H9 (cell line): ENCODE measurements around the gene CXCL12. TPM values are rescaled to one million over a fixed set of nuclear protein-coding genes. Genes with fewer than 3 reads are reported as not detected.

Experiments
- DNase-seq: peaks from one replicate; pipeline ENCODE4 v3.0.0-alpha.2; 2017
- H2AFZ ChIP-seq: one replicate; pipeline ENCODE4 v1.6.1; 2013; ENCODE audit warnings: mild to moderate bottlenecking, low read length, control low read depth, moderate library complexity
- H2AK5ac ChIP-seq: 2 replicates; pipeline ENCODE4 v1.6.1; 2013; ENCODE audit warnings: low read length, control low read depth, mixed read lengths; ENCODE audit not compliant: insufficient read length
- H2BK120ac ChIP-seq: one replicate; pipeline ENCODE4 v1.6.1; 2013; ENCODE audit warnings: low read depth, mild to moderate bottlenecking, low read length, control low read depth, inconsistent platforms; ENCODE audit not compliant: poor library complexity, severe bottlenecking
- H2BK12ac ChIP-seq: 2 replicates; pipeline ENCODE4 v1.6.1; 2013; ENCODE audit warnings: low read length, control low read depth, mixed read lengths, low read depth; ENCODE audit not compliant: insufficient read length
- H2BK15ac ChIP-seq: 2 replicates; pipeline ENCODE4 v1.6.1; 2013; ENCODE audit warnings: low read depth, low read length, control low read depth
- H2BK20ac ChIP-seq: one replicate; pipeline ENCODE4 v1.6.1; 2013; ENCODE audit warnings: low read depth, mild to moderate bottlenecking, low read length, control low read depth, inconsistent platforms; ENCODE audit not compliant: poor library complexity, severe bottlenecking
- H2BK5ac ChIP-seq: 2 replicates; pipeline ENCODE4 v1.6.1; 2013; ENCODE audit warnings: low read length, control low read depth, mixed read lengths; ENCODE audit not compliant: insufficient read length
- H3K14ac ChIP-seq: 2 replicates; pipeline ENCODE4 v1.6.1; 2013; ENCODE audit warnings: low read length, control low read depth; ENCODE audit not compliant: insufficient read depth
- H3K18ac ChIP-seq: 2 replicates; pipeline ENCODE4 v1.6.1; 2013; ENCODE audit warnings: low read depth, mild to moderate bottlenecking, mixed read lengths, low read length, control low read depth; ENCODE audit not compliant: insufficient read length
- H3K23ac ChIP-seq: 2 replicates; pipeline ENCODE4 v1.6.1; 2013; ENCODE audit warnings: low read length, control low read depth, mixed read lengths, low read depth; ENCODE audit not compliant: insufficient read length
- H3K23me2 ChIP-seq: 2 replicates; pipeline ENCODE4 v1.6.1; 2013; ENCODE audit warnings: low read depth, mild to moderate bottlenecking, mixed read lengths, low read length, control low read depth; ENCODE audit not compliant: insufficient read length, poor library complexity, severe bottlenecking
- H3K27ac ChIP-seq: 2 replicates; pipeline ENCODE4 v1.5.1; 2013; ENCODE audit warnings: low read length, control low read depth, mixed read lengths, low read depth; ENCODE audit not compliant: insufficient read length
- H3K27me3 ChIP-seq: 2 replicates; pipeline ENCODE4 v1.6.1; 2013; ENCODE audit warnings: low read length, control low read depth, inconsistent platforms; ENCODE audit not compliant: insufficient read depth
- H3K4ac ChIP-seq: 2 replicates; pipeline ENCODE4 v1.6.1; 2013; ENCODE audit warnings: low read depth, mild to moderate bottlenecking, control low read depth, inconsistent platforms, low read length, moderate library complexity
- H3K4me1 ChIP-seq: 2 replicates; pipeline ENCODE4 v1.6.1; 2013; ENCODE audit warnings: low read length, control low read depth, inconsistent platforms; ENCODE audit not compliant: insufficient read depth
- H3K4me2 ChIP-seq: 2 replicates; pipeline ENCODE4 v1.6.1; 2013; ENCODE audit warnings: low read length, control low read depth, mixed read lengths; ENCODE audit not compliant: insufficient read length, insufficient read depth
- H3K56ac ChIP-seq: 2 replicates; pipeline ENCODE4 v1.6.1; 2013; ENCODE audit warnings: low read depth, mild to moderate bottlenecking, mixed read lengths, low read length, control low read depth; ENCODE audit not compliant: insufficient read length
- H3K79me1 ChIP-seq: 2 replicates; pipeline ENCODE4 v1.6.1; 2013; ENCODE audit warnings: low read depth, mild to moderate bottlenecking, moderate library complexity, low read length, control low read depth, inconsistent platforms; ENCODE audit not compliant: insufficient read depth, poor library complexity, severe bottlenecking
- H3K79me2 ChIP-seq: 2 replicates; pipeline ENCODE4 v1.6.1; 2013; ENCODE audit warnings: low read length, control low read depth, inconsistent platforms; ENCODE audit not compliant: insufficient read depth
- H3K9ac ChIP-seq: 2 replicates; pipeline ENCODE4 v1.6.1; 2013; ENCODE audit warnings: low read length, control low read depth, mixed read lengths; ENCODE audit not compliant: insufficient read length; ENCODE audit errors: extremely low read depth
- H3K9me3 ChIP-seq: one replicate; pipeline ENCODE4 v1.6.1; 2013; ENCODE audit warnings: low read depth, low read length, inconsistent platforms; ENCODE audit not compliant: control insufficient read depth
- H3T11ph ChIP-seq: one replicate; pipeline ENCODE4 v1.6.1; 2013; ENCODE audit warnings: mild to moderate bottlenecking, low read length, control low read depth, inconsistent platforms
- H4K20me1 ChIP-seq: one replicate; pipeline ENCODE4 v1.6.1; 2013; ENCODE audit not compliant: control insufficient read depth, insufficient read length, insufficient read depth
- H4K5ac ChIP-seq: 2 replicates; pipeline ENCODE4 v1.6.1; 2013; ENCODE audit warnings: low read depth, mild to moderate bottlenecking, mixed read lengths, low read length, control low read depth; ENCODE audit not compliant: insufficient read length
- H4K8ac ChIP-seq: replicated peaks from 2 replicates; pipeline ENCODE4 v1.6.1; 2013; ENCODE audit warnings: low read length, control low read depth, mixed read lengths, low read depth; ENCODE audit not compliant: insufficient read length
- H4K91ac ChIP-seq: 2 replicates; pipeline ENCODE4 v1.6.1; 2013; ENCODE audit warnings: low read depth, mild to moderate bottlenecking, moderate library complexity, mixed read lengths, low read length, control low read depth; ENCODE audit not compliant: insufficient read length
- H3K27ac Mint-ChIP-seq, 3 experiments: 2 replicates in 2 of 3; 3 replicates in 1 of 3; pipeline ENCODE4 v1.8.0; 2020 to 2021; ENCODE audit warnings: mixed read lengths in 3 of 3, mild to moderate bottlenecking in 1 of 3, moderate library complexity in 1 of 3
- H3K27me3 Mint-ChIP-seq: 2 replicates; pipeline ENCODE4 v1.8.0; 2021; ENCODE audit warnings: low read depth, mild to moderate bottlenecking, moderate library complexity, mixed read lengths
- H3K36me3 Mint-ChIP-seq, 3 experiments: 2 replicates in 2 of 3; 3 replicates in 1 of 3; pipeline ENCODE4 v1.8.0; 2020 to 2021; ENCODE audit warnings: low read depth in 3 of 3, mixed read lengths in 3 of 3; ENCODE audit not compliant: insufficient read depth in 1 of 3
- H3K4me1 Mint-ChIP-seq, 2 experiments: 2 replicates each; pipeline ENCODE4 v1.8.0; 2020; ENCODE audit warnings: mixed read lengths in 2 of 2
- H3K4me3 Mint-ChIP-seq, 2 experiments: 2 replicates in 1 of 2; 3 replicates in 1 of 2; pipeline ENCODE4 v1.8.0; 2020 to 2021; ENCODE audit warnings: mild to moderate bottlenecking in 2 of 2, mixed read lengths in 2 of 2, moderate library complexity in 1 of 2
- H3K9me3 Mint-ChIP-seq, 2 experiments: 2 replicates in 1 of 2; 3 replicates in 1 of 2; pipeline ENCODE4 v1.8.0; 2020; ENCODE audit warnings: mild to moderate bottlenecking in 2 of 2, mixed read lengths in 2 of 2, moderate library complexity in 1 of 2
- whole genome bisulfite sequencing: extraction: QIAGEN DNeasy Blood & Tissue Kit; methylation state at CpG from one replicate; pipeline ENCODE4 v1.1.7; 2013; ENCODE audit warnings: missing lambda C conversion rate, low lambda C conversion rate, mixed read lengths; ENCODE audit not compliant: insufficient read length; ENCODE audit errors: extremely low coverage; 5-methylcytosine and 5-hydroxymethylcytosine counted together
- total RNA-seq: library from RNA; stranded (reverse); gene quantifications from 2 replicates; pipeline ENCODE4 v1.2.1, GENCODE V29; 2021
- TF ChIP-seq, protein P1 (sequence below): fragments of 200-600 bp; sonication (generic); conservative IDR thresholded peaks from 3 replicates; pipeline ENCODE4 v1.8.0; 2021; ENCODE audit warnings: antibody characterized with exemption, mild to moderate bottlenecking

CXCL12 gene
- total RNA-seq, 1 experiment from 2014 or later: 28.3 TPM

DNA sequence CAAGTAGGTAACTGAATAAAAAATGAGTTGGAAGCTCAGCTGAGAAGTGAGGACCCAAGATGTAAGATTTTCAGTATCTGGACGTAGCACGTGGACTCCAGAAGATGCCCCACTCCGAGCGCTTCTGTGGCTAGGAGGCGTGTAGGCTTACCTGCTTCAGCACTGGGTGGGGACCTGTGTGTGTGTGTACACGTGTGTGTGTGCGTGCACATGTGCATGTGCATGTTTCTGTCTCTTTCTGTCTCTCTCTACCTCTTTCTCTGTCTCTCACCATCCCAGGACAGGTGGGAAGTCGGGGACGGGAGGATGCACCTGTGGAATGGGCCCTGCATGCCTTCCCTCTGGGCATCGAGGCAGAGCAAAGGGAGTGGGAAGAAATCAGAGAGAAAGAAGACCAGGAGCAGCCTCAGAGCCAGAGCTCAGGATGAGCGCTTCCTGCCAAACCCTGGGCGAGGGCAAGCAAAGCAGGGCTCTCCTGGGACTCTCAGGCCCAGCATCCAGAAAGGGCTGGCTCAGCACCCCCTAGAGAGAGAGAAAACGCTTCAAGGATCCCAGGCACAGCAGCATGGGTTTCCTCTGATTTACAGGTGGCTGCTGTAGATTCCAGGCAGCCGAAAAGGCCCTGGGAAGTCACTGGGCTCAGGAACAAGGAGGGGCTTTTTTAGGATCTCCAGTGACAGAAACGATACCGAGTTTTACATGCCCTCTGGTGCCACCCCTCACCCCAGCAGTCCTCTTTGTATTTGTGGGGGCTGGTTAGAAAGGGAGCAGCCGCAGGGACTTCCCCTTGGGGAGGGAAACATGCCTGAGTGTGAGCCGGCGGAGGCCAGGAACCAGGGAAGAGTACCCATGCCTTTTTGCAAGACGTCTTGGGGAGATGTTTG lies 28.5 kb downstream of the CXCL12 start:
- H2BK12ac ChIP-seq: no peak overlapping the region
- TF ChIP-seq, protein P1, sequence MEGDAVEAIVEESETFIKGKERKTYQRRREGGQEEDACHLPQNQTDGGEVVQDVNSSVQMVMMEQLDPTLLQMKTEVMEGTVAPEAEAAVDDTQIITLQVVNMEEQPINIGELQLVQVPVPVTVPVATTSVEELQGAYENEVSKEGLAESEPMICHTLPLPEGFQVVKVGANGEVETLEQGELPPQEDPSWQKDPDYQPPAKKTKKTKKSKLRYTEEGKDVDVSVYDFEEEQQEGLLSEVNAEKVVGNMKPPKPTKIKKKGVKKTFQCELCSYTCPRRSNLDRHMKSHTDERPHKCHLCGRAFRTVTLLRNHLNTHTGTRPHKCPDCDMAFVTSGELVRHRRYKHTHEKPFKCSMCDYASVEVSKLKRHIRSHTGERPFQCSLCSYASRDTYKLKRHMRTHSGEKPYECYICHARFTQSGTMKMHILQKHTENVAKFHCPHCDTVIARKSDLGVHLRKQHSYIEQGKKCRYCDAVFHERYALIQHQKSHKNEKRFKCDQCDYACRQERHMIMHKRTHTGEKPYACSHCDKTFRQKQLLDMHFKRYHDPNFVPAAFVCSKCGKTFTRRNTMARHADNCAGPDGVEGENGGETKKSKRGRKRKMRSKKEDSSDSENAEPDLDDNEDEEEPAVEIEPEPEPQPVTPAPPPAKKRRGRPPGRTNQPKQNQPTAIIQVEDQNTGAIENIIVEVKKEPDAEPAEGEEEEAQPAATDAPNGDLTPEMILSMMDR: no peak
- H3K56ac ChIP-seq: no peak overlapping the region
- H2AK5ac ChIP-seq: no peak overlapping the region
- no peak overlapping the region for H3K18ac ChIP-seq
- no peak overlapping the region for H3T11ph ChIP-seq
- no peak overlapping the region for H3K4ac ChIP-seq
- 0 out of 2 replicates have a peak overlapping the region, but pooled peaks have one; percentile 43 for H3K14ac ChIP-seq
- Mint-ChIP-seq H3K4me3 (no peak overlapping the region), H3K36me3 (peaks cover 0 to 3% (median 0%) of the 10 kb centered on the region in 3 experiments; a peak in 3 of 7 replicates), H3K27ac (peak overlapping the region in 2 of 3 experiments; percentile 53 to 70; a peak in 4 of 7 replicates), H3K4me1 (peaks cover 38 to 40% of the 10 kb centered on the region in 2 experiments), H3K9me3 (no peaks in the 10 kb centered on the region; a peak in 2 of 5 replicates), H3K27me3 (peaks cover 16% of the 10 kb centered on the region)
- H2AFZ ChIP-seq: no peak overlapping the region
- H4K20me1 ChIP-seq: no peaks in the 10 kb centered on the region
- no peak for DNase-seq
- no peak overlapping the region for H2BK20ac ChIP-seq
- H3K4me2 ChIP-seq: no peak overlapping the region
- H3K4me1 ChIP-seq: peaks cover 6% of the 10 kb centered on the region; the same call in 1 of the 2 replicates
- no peak overlapping the region for H3K9ac ChIP-seq
- WGBS: no CpG with 5 or more reads among the region's 20 CpGs
- no peak overlapping the region for H4K8ac ChIP-seq
- H2BK15ac ChIP-seq: no peak overlapping the region
- no peaks in the 10 kb centered on the region for H3K23me2 ChIP-seq
- no peak overlapping the region for H3K27ac ChIP-seq
- no peaks in the 10 kb centered on the region for H3K79me2 ChIP-seq
- H3K79me1 ChIP-seq: no peaks in the 10 kb centered on the region
- no peak overlapping the region for H4K91ac ChIP-seq
- no peak overlapping the region for H3K23ac ChIP-seq
- H3K27me3 ChIP-seq: no peaks in the 10 kb centered on the region
- H3K9me3 ChIP-seq: no peaks in the 10 kb centered on the region
- H2BK5ac ChIP-seq: no peak overlapping the region
- no peak overlapping the region for H2BK120ac ChIP-seq
- no peak overlapping the region for H4K5ac ChIP-seq
